ENCODE data around the gene CROCC2.

DNA sequence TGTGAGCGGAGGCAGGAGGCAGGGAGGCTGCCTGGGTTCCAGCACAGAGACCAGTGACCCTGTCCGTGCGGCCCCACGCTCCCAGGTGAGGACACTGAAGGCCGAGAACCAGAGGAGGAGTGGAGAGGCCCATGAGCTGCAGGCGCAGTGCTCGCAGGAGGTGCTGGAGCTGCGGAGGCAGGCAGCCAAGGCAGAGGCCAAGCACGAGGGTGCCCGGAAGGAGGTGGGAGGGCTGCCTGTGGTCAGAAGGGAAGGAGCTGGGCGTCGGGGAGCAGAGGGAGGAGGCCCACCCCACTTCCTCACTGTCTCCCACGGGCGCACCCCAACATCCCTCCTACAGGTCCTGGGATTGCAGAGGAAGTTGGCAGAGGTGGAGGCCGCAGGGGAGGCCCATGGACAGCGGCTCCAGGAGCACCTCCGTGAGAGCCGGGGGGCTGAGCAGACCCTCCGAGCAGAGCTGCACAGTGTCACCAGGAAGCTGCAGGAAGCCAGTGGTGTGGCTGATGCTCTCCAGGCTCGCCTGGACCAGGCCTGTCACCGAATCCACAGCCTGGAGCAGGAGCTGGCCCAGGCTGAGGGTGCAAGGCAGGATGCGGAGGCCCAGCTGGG lies 59.3 kb downstream of the CROCC2 start:
- TF ChIP-seq, protein P1, sequence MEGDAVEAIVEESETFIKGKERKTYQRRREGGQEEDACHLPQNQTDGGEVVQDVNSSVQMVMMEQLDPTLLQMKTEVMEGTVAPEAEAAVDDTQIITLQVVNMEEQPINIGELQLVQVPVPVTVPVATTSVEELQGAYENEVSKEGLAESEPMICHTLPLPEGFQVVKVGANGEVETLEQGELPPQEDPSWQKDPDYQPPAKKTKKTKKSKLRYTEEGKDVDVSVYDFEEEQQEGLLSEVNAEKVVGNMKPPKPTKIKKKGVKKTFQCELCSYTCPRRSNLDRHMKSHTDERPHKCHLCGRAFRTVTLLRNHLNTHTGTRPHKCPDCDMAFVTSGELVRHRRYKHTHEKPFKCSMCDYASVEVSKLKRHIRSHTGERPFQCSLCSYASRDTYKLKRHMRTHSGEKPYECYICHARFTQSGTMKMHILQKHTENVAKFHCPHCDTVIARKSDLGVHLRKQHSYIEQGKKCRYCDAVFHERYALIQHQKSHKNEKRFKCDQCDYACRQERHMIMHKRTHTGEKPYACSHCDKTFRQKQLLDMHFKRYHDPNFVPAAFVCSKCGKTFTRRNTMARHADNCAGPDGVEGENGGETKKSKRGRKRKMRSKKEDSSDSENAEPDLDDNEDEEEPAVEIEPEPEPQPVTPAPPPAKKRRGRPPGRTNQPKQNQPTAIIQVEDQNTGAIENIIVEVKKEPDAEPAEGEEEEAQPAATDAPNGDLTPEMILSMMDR (IDR thresholded peaks at IDR 0.05) = no peak
- TF ChIP-seq GATA2 (CRISPR knock-in tag; IDR thresholded peaks at IDR 0.05) (no peak), EP300 (IDR thresholded peaks at IDR 0.05; ENCODE audit: borderline replicate concordance in 1 of 2, low read depth in 1 of 2, low read length in 1 of 2) (no peak)
- TF ChIP-seq, protein P2, sequence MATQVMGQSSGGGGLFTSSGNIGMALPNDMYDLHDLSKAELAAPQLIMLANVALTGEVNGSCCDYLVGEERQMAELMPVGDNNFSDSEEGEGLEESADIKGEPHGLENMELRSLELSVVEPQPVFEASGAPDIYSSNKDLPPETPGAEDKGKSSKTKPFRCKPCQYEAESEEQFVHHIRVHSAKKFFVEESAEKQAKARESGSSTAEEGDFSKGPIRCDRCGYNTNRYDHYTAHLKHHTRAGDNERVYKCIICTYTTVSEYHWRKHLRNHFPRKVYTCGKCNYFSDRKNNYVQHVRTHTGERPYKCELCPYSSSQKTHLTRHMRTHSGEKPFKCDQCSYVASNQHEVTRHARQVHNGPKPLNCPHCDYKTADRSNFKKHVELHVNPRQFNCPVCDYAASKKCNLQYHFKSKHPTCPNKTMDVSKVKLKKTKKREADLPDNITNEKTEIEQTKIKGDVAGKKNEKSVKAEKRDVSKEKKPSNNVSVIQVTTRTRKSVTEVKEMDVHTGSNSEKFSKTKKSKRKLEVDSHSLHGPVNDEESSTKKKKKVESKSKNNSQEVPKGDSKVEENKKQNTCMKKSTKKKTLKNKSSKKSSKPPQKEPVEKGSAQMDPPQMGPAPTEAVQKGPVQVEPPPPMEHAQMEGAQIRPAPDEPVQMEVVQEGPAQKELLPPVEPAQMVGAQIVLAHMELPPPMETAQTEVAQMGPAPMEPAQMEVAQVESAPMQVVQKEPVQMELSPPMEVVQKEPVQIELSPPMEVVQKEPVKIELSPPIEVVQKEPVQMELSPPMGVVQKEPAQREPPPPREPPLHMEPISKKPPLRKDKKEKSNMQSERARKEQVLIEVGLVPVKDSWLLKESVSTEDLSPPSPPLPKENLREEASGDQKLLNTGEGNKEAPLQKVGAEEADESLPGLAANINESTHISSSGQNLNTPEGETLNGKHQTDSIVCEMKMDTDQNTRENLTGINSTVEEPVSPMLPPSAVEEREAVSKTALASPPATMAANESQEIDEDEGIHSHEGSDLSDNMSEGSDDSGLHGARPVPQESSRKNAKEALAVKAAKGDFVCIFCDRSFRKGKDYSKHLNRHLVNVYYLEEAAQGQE (IDR thresholded peaks at IDR 0.05; ENCODE audit: low read depth, low read length) = no peak
